Thyroid gland (tissue), 4 donors: Measurements from ENCODE around the gene JSRP1. TPM values are rescaled to one million over a fixed set of nuclear protein-coding genes. Genes with fewer than 3 reads are reported as not detected.
A peak's percentile ranks its signal among the peaks of the same experiment; 100 is the strongest.

ENCODE experiments used
- DNase-seq, 2 donors: peaks; one replicate each; pipeline ENCODE4 v3.0.0-alpha.2; 2019
- H3K27ac ChIP-seq, 3 donors: fragments of 200-600 bp; sonication (generic); 1 replicate in 2 of 3; 2 replicates in 1 of 3; pipeline ENCODE4 v1.5.1; 2016 to 2019; ENCODE audit warnings: mild to moderate bottlenecking in 1 of 3, moderate library complexity in 1 of 3
- H3K27me3 ChIP-seq: fragments of 200-600 bp; sonication (generic); one replicate; pipeline ENCODE4 v1.5.1; 2019
- H3K36me3 ChIP-seq, 2 donors: fragments of 200-600 bp; sonication (generic); one replicate each; pipeline ENCODE4 v1.5.1; 2016 to 2019
- H3K4me1 ChIP-seq, 2 donors: fragments of 200-600 bp; sonication (generic); one replicate each; pipeline ENCODE4 v1.5.1; 2017 to 2019
- H3K4me3 ChIP-seq, 3 donors: fragments of 200-600 bp; sonication (generic); replicated peaks in 1 of 3; 1 replicate in 2 of 3; 2 replicates in 1 of 3; pipeline ENCODE4 v1.5.1; 2016; ENCODE audit warnings: mild to moderate bottlenecking in 1 of 3
- H3K9me3 ChIP-seq: fragments of 200-600 bp; sonication (generic); one replicate; pipeline ENCODE4 v1.5.1; 2017
- CTCF ChIP-seq, 6 experiments: fragments of 200-600 bp in 3 of 6; fragments of 450-650 bp in 3 of 6; sonication (generic) in 3 of 6; IDR thresholded peaks; one replicate each; pipeline ENCODE4 v1.5.1; 2016 to 2019; ENCODE audit warnings: antibody characterized with exemption in 6 of 6, mild to moderate bottlenecking in 2 of 6, inconsistent platforms in 1 of 6, moderate library complexity in 1 of 6
- POLR2A ChIP-seq, 2 donors: fragments of 450-650 bp; IDR thresholded peaks; one replicate each; pipeline ENCODE4 v1.6.1; 2017; ENCODE audit warnings: antibody characterized with exemption in 2 of 2, mild to moderate bottlenecking in 2 of 2, moderate library complexity in 1 of 2
- WGBS, 2 donors: methylation state at CpG; one replicate each; pipeline ENCODE4 v1.1.5; 2017; 5-methylcytosine and 5-hydroxymethylcytosine counted together
- intact Hi-C: fragments of 100-400 bp; cut with DNase I; formaldehyde crosslinking; loops from one replicate; pipeline ENCODE4 v1.15.1; 2023
- total RNA-seq, 4 donors: library from RNA; depleted of rRNA; stranded (reverse); fragments of >200 nt; gene quantifications; one replicate each; pipeline ENCODE4 v1.2.3, GENCODE V29; 2016

Gene JSRP1
- total RNA-seq, 4 donors from 2014 or later: not detected

- H3K9me3 ChIP-seq: no peaks in the 10 kb centered on the region
- 77 to 93% methylated on average over 11 to 17 of the region's 74 CpGs for WGBS, 2 donors
- DNase-seq: peak in 1 of 2 donors; percentile 17
- H3K4me3 ChIP-seq: no peak overlapping the region
- intact Hi-C loops: no loop called here
- peak overlapping the region in 1 of 3 donors; percentile 23 for H3K27ac ChIP-seq
- H3K4me1 ChIP-seq: peaks cover 11 to 41% of the 10 kb centered on the region in 2 donors
- no peaks in the 10 kb centered on the region for H3K27me3 ChIP-seq
- TF ChIP-seq POLR2A (IDR thresholded peaks at IDR 0.05) (no peak), CTCF (IDR thresholded peaks at IDR 0.05) (no peak)
- H3K36me3 ChIP-seq: peaks cover 13 to 20% of the 10 kb centered on the region in 2 donors
Observed at GRCh38 chr19:2275588-2276428, 19.6 kb upstream of the JSRP1 start.

GRCh38 chr19:2274931-2275535, 18.8 kb upstream of the JSRP1 start:
- TF ChIP-seq POLR2A (IDR thresholded peaks at IDR 0.05): no peak
- TF ChIP-seq CTCF (IDR thresholded peaks at IDR 0.05): peak in 4 of 6 experiments; percentile 42 to 55 (median 46)
- WGBS, 2 donors: 58 to 61% methylated on average over 12 to 15 of the region's 16 CpGs
- H3K4me1 ChIP-seq: peaks cover 11 to 41% of the 10 kb centered on the region in 2 donors
- H3K4me3 ChIP-seq: no peak overlapping the region
- H3K27me3 ChIP-seq: no peaks in the 10 kb centered on the region
- no peaks in the 10 kb centered on the region for H3K9me3 ChIP-seq
- DNase-seq: peak; percentile 65 to 69
- H3K36me3 ChIP-seq: peaks cover 13 to 20% of the 10 kb centered on the region in 2 donors
- peak overlapping the region in 1 of 3 donors; percentile 23 for H3K27ac ChIP-seq
- intact Hi-C loops: loop anchor here (5.0 kb wide), 1 partner anchor 113 kb away; the partner anchor contains the start of gene DOT1L

- intact Hi-C loops: loop anchor here (5.0 kb wide), 1 partner anchor 112 kb away; the partner anchor contains the start of gene DOT1L
- H3K4me3 ChIP-seq: no peak overlapping the region
- H3K27me3 ChIP-seq: no peaks in the 10 kb centered on the region
- H3K9me3 ChIP-seq: no peaks in the 10 kb centered on the region
- H3K4me1 ChIP-seq: peaks cover 11 to 41% of the 10 kb centered on the region in 2 donors
- peak overlapping the region in 2 of 3 donors; percentile 16 to 70 for H3K27ac ChIP-seq
- 87 to 90% methylated on average over 9 of the region's 9 CpGs for WGBS, 2 donors
- DNase-seq: no peak
- H3K36me3 ChIP-seq: peaks cover 13 to 24% of the 10 kb centered on the region in 2 donors
- TF ChIP-seq POLR2A (IDR thresholded peaks at IDR 0.05) (no peak), CTCF (IDR thresholded peaks at IDR 0.05) (no peak)
Observed at GRCh38 chr19:2274185-2274711, 18.0 kb upstream of the JSRP1 start.

- TF ChIP-seq CTCF (IDR thresholded peaks at IDR 0.05): peak; percentile 76 to 99 (median 92)
- TF ChIP-seq POLR2A (IDR thresholded peaks at IDR 0.05): no peak
- Histone ChIP-seq H3K4me3 (no peak overlapping the region), H3K9me3 (no peaks in the 10 kb centered on the region), H3K27ac (peak overlapping the region; percentile 16 to 70 (median 60)), H3K27me3 (no peaks in the 10 kb centered on the region), H3K36me3 (peaks cover 13 to 24% of the 10 kb centered on the region in 2 donors), H3K4me1 (peaks cover 12 to 41% of the 10 kb centered on the region in 2 donors)
- 14 to 20% methylated on average over 14 to 40 of the region's 45 CpGs for WGBS, 2 donors
- DNase-seq: peak; percentile 64 to 69
- intact Hi-C loops: loop anchor here (5.0 kb wide), 1 partner anchor 111 kb away; the partner anchor contains the start of gene DOT1L
Observed at GRCh38 chr19:2273356-2274184, 17.4 kb upstream of the JSRP1 start.
